D721Med (cell line): Measurements from ENCODE around the gene VAV3.

Experiments used
- DNase-seq: peaks from one replicate; pipeline ENCODE4 v3.0.0; 2011; ENCODE audit warnings: low spot score; ENCODE audit not compliant: insufficient read length
- FAIRE-seq: peaks from 2 replicates; lab custom pipeline; 2011; peaks lifted over from hg19 to GRCh38; lab: Jason Lieb, UNC
- CTCF ChIP-seq: IDR thresholded peaks from 2 replicates; pipeline ENCODE4 v1.5.1; 2012; ENCODE audit warnings: mild to moderate bottlenecking, control low read depth; ENCODE audit not compliant: insufficient read depth; ENCODE audit errors: missing control alignments

The VAV3 gene

GRCh38 chr1:107802654-107803053, 162.3 kb downstream of the VAV3 start:
- no peak for DNase-seq
- TF ChIP-seq CTCF, result no peak
- FAIRE-seq, result no peak

- no peak for FAIRE-seq
Measured at GRCh38 chr1:107795994-107796393, 169.0 kb downstream of the VAV3 start.

GRCh38 chr1:107795441-107795840, 169.5 kb downstream of the VAV3 start:
- FAIRE-seq, result no peak

More at GRCh38 chr1:107795994-107796393, 169.0 kb downstream of the VAV3 start:
- DNase-seq, result no peak
- TF ChIP-seq CTCF, result no peak

GRCh38 chr1:107794571-107794970, 170.4 kb downstream of the VAV3 start:
- DNase-seq (no peak), FAIRE-seq (peak; percentile 78)
- TF ChIP-seq CTCF, result no peak

More at GRCh38 chr1:107795441-107795840, 169.5 kb downstream of the VAV3 start:
- DNase-seq, result no peak
- no peak for TF ChIP-seq CTCF

GRCh38 chr1:107793896-107794453, 171.0 kb downstream of the VAV3 start:
- no peak for TF ChIP-seq CTCF
- DNase-seq (no peak), FAIRE-seq (no peak)

- no peak for DNase-seq
- no peak for TF ChIP-seq CTCF
- FAIRE-seq, result no peak
Measured at GRCh38 chr1:107791348-107791747, 173.6 kb downstream of the VAV3 start.

- no peak for DNase-seq
- no peak for FAIRE-seq
- no peak for TF ChIP-seq CTCF
Measured at GRCh38 chr1:107789817-107790524, 175.0 kb downstream of the VAV3 start.
